Keratinocyte (primary cell): ENCODE measurements around the gene SOST. TPM values are rescaled to one million over a fixed set of nuclear protein-coding genes. Genes with fewer than 3 reads are reported as not detected.

ENCODE experiments used
- DNase-seq: peaks from one replicate; pipeline ENCODE4 v3.0.0-alpha.2; 2011; ENCODE audit warnings: low read depth, missing footprints, low spot score
- FAIRE-seq: peaks from 2 replicates; lab custom pipeline; 2011; peaks lifted over from hg19 to GRCh38; lab: Jason Lieb, UNC
- H2AFZ ChIP-seq: 2 replicates; pipeline ENCODE4 v1.6.0; 2012; ENCODE audit warnings: low read length, control low read depth, inconsistent platforms; ENCODE audit not compliant: control insufficient read depth
- H3K27ac ChIP-seq: 2 replicates; pipeline ENCODE4 v1.5.1; 2011; ENCODE audit warnings: low read length; ENCODE audit not compliant: control insufficient read depth, insufficient read depth
- H3K27me3 ChIP-seq: 3 replicates; pipeline ENCODE4 v1.6.0; 2011; ENCODE audit warnings: low read length; ENCODE audit not compliant: control insufficient read depth, insufficient read depth; ENCODE audit errors: extremely low read depth
- H3K36me3 ChIP-seq, 2 experiments: 2 replicates in 1 of 2; 3 replicates in 1 of 2; pipeline ENCODE4 v1.5.1; 2011; ENCODE audit warnings: low read length in 2 of 2, mild to moderate bottlenecking in 1 of 2; ENCODE audit not compliant: control insufficient read depth in 2 of 2, insufficient read depth in 2 of 2; ENCODE audit errors: extremely low read depth in 1 of 2
- H3K4me1 ChIP-seq: 3 replicates; pipeline ENCODE4 v1.5.1; 2011; ENCODE audit warnings: low read length; ENCODE audit not compliant: control insufficient read depth, insufficient read depth; ENCODE audit errors: extremely low read depth
- H3K4me2 ChIP-seq: 3 replicates; pipeline ENCODE4 v1.6.0; 2011; ENCODE audit warnings: low read depth, low read length; ENCODE audit not compliant: control insufficient read depth, insufficient read depth; ENCODE audit errors: extremely low read depth
- H3K4me3 ChIP-seq, 3 experiments: fragments of 200-600 bp in 1 of 3; sonication (generic) in 1 of 3; 2 replicates in 2 of 3; 3 replicates in 1 of 3; pipeline ENCODE4 v1.5.1; 2011 to 2016; ENCODE audit warnings: low read length in 3 of 3, mild to moderate bottlenecking in 3 of 3, control low read depth in 2 of 3, inconsistent platforms in 1 of 3, low read depth in 1 of 3, mixed read lengths in 1 of 3, mixed run types in 1 of 3, moderate library complexity in 1 of 3; ENCODE audit not compliant: control insufficient read depth in 2 of 3, insufficient read depth in 2 of 3; ENCODE audit errors: extremely low read depth in 1 of 3
- H3K79me2 ChIP-seq: 2 replicates; pipeline ENCODE4 v1.6.0; 2012; ENCODE audit warnings: low read length; ENCODE audit not compliant: control insufficient read depth, insufficient read depth
- H3K9ac ChIP-seq: 3 replicates; pipeline ENCODE4 v1.6.0; 2011; ENCODE audit warnings: low read length; ENCODE audit not compliant: control insufficient read depth, insufficient read depth; ENCODE audit errors: extremely low read depth
- H3K9me1 ChIP-seq: 3 replicates; pipeline ENCODE4 v1.6.0; 2011; ENCODE audit warnings: low read length; ENCODE audit not compliant: control insufficient read depth, insufficient read depth; ENCODE audit errors: extremely low read depth
- H3K9me3 ChIP-seq: 2 replicates; pipeline ENCODE4 v1.5.1; 2012; ENCODE audit warnings: low read depth, low read length; ENCODE audit not compliant: control insufficient read depth
- H4K20me1 ChIP-seq: 3 replicates; pipeline ENCODE4 v1.6.0; 2011; ENCODE audit warnings: low read length; ENCODE audit not compliant: control insufficient read depth, insufficient read depth; ENCODE audit errors: extremely low read depth
- EZH2 ChIP-seq: IDR thresholded peaks from one replicate; pipeline ENCODE4 v1.6.1; 2012; ENCODE audit warnings: inconsistent platforms, mild to moderate bottlenecking, low read length, moderate library complexity
- dilution Hi-C: fragments of 300-500 bp; cut with MboI; formaldehyde crosslinking; loops from one replicate; pipeline ENCODE4 v1.7.0; 2020; ENCODE audit warnings: low sequenced_read_pairs; ENCODE audit not compliant: extremely low pct_ligation_motif_present
- polyA plus RNA-seq, 5 experiments: library from polyadenylated mRNA; depleted of rRNA in 3 of 5; stranded (reverse) in 3 of 5; stranded (forward) in 1 of 5; unstranded in 1 of 5; fragments of >200 nt; gene quantifications; 1 replicate in 1 of 5; 2 replicates in 3 of 5; 3 replicates in 1 of 5; pipeline versions ENCODE4 v1.2.1 to v1.2.3, GENCODE V29; 2011 to 2012; ENCODE audit warnings: missing spikeins in 2 of 5, low read depth in 1 of 5, low replicate concordance in 1 of 5
- TF ChIP-seq, protein P1 (sequence below), 3 experiments: IDR thresholded peaks in 1 of 3; conservative IDR thresholded peaks in 1 of 3; optimal IDR thresholded peaks in 1 of 3; 2 replicates in 2 of 3; 3 replicates in 1 of 3; pipeline versions ENCODE3 to v1.5.1; 2011; ENCODE audit warnings: low read length in 3 of 3, mild to moderate bottlenecking in 3 of 3, moderate library complexity in 2 of 3, control low read depth in 1 of 3, inconsistent platforms in 1 of 3; ENCODE audit not compliant: insufficient read depth in 2 of 3; ENCODE audit errors: extremely low read depth in 1 of 3

SOST gene
- polyA plus RNA-seq, 1 donor (not counting 4 experiments of a cell fraction or from before 2014, with no cell fraction given), result 0.04 TPM

- no peak overlapping the region for H3K4me3 ChIP-seq
- H2AFZ ChIP-seq, result peak overlapping the region; percentile 27
- peaks cover 7% of the 10 kb centered on the region for H3K4me1 ChIP-seq
- FAIRE-seq, result peak; percentile 93
- no peak overlapping the region for H3K9ac ChIP-seq
- H3K79me2 ChIP-seq, result no peaks in the 10 kb centered on the region
- no peak for TF ChIP-seq EZH2
- TF ChIP-seq, protein P1, sequence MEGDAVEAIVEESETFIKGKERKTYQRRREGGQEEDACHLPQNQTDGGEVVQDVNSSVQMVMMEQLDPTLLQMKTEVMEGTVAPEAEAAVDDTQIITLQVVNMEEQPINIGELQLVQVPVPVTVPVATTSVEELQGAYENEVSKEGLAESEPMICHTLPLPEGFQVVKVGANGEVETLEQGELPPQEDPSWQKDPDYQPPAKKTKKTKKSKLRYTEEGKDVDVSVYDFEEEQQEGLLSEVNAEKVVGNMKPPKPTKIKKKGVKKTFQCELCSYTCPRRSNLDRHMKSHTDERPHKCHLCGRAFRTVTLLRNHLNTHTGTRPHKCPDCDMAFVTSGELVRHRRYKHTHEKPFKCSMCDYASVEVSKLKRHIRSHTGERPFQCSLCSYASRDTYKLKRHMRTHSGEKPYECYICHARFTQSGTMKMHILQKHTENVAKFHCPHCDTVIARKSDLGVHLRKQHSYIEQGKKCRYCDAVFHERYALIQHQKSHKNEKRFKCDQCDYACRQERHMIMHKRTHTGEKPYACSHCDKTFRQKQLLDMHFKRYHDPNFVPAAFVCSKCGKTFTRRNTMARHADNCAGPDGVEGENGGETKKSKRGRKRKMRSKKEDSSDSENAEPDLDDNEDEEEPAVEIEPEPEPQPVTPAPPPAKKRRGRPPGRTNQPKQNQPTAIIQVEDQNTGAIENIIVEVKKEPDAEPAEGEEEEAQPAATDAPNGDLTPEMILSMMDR (optimal IDR thresholded peaks at IDR 0.05 in 1 of 3, IDR thresholded peaks at IDR 0.05 in 1 of 3, conservative IDR thresholded peaks at IDR 0.05 in 1 of 3; ENCODE audit: extremely low read depth in 1 of 3, insufficient read depth in 2 of 3, low read length in 3 of 3), result no peak
- H3K27me3 ChIP-seq, result no peaks in the 10 kb centered on the region
- no peak overlapping the region for H3K4me2 ChIP-seq
- no peaks in the 10 kb centered on the region for H3K9me3 ChIP-seq
- dilution Hi-C loops, result no loop called here
- no peak for DNase-seq
- H3K36me3 ChIP-seq, result no peaks in the 10 kb centered on the region
- no peaks in the 10 kb centered on the region for H4K20me1 ChIP-seq
- H3K9me1 ChIP-seq, result no peaks in the 10 kb centered on the region
- H3K27ac ChIP-seq, result no peak overlapping the region
These were observed 33.0 kb upstream of the SOST start for GRCh38 chr17:43791589-43791988.

GRCh38 chr17:43790311-43790940, 31.8 kb upstream of the SOST start:
- Histone ChIP-seq H3K27me3 (no peaks in the 10 kb centered on the region), H2AFZ (peak overlapping the region; percentile 57), H3K9me1 (no peaks in the 10 kb centered on the region), H3K4me3 (peak overlapping the region in 1 of 3 experiments; percentile 7), H4K20me1 (no peaks in the 10 kb centered on the region), H3K27ac (no peak overlapping the region), H3K36me3 (no peaks in the 10 kb centered on the region), H3K4me2 (peak overlapping the region; percentile 59), H3K4me1 (peaks cover 7% of the 10 kb centered on the region), H3K9me3 (no peaks in the 10 kb centered on the region), H3K9ac (no peak overlapping the region), H3K79me2 (no peaks in the 10 kb centered on the region)
- FAIRE-seq (peak; percentile 89), DNase-seq (peak; percentile 75)
- TF ChIP-seq, protein P1 (optimal IDR thresholded peaks at IDR 0.05 in 1 of 3, IDR thresholded peaks at IDR 0.05 in 1 of 3, conservative IDR thresholded peaks at IDR 0.05 in 1 of 3; ENCODE audit: extremely low read depth in 1 of 3, insufficient read depth in 2 of 3, low read length in 3 of 3), result peak; percentile 82 to 91 (median 89)
- TF ChIP-seq EZH2, result no peak
- dilution Hi-C loops, result no loop called here
